Stimulated activated CD8-positive, alpha-beta memory T cell treated with anti-CD3 and anti-CD28 coated beads, Interleukin-2, amount 100 ng/mL, for 48 hours (primary cell): ENCODE results near the gene GALNTL6.

Source experiments
- DNase-seq, 2 donors: peaks; one replicate each; pipeline ENCODE4 v3.0.0-alpha.2; 2020; ENCODE audit warnings: low read depth in 2 of 2

The GALNTL6 gene

GRCh38 chr4:171812665-171813525 is at the start of gene GALNTL6:
Gene GALNTL6, plus strand, starts transcription at chr4:171813404.
- DNase-seq: no peak

GRCh38 chr4:171765514-171765913 is 47.7 kb upstream of the GALNTL6 start:
- DNase-seq: no peak

- no peak for DNase-seq
These were observed 38.5 kb upstream of the GALNTL6 start for GRCh38 chr4:171774642-171775190.

DNA sequence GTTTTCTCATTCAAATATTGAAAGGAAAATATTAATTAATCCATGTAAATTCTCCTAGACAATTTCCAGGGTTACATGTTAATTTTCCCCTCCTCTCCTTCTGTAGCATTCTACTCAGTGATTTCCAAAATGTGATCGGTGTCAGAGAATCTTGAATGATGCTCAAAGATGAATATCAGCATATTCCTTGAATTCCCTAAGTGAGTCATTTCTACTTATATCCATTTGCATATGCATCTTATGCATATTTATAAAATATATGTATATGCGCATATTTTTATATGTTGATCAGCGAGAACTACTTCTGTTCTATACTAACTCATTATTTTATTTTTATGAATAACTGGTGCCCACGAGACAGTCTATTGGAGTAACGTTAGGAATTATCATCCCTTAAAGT is 33.9 kb upstream of the GALNTL6 start:
- no peak for DNase-seq

- DNase-seq: no peak
These were observed 27.8 kb upstream of the GALNTL6 start for GRCh38 chr4:171785388-171785787.

DNA sequence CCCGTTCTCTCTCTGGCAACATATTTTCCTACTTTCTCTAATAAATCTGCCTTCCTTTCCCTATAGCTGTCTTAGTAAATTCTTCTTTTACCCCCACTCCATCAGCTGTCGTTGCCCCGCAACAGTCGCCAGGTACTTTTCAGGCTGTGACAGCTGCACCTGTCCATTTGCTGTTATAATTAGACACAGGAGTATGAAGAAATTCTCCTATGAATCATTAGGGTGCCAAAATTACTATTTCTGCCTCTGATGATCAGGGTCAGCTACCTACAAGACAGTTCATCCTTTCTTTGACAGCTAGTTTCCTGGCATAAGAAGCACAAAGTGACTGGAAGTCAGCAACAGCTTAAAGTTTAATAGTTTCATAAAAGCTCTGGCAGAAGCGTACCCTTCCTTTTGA is 19.5 kb upstream of the GALNTL6 start:
- DNase-seq: no peak

GRCh38 chr4:171794528-171794927 is 18.7 kb upstream of the GALNTL6 start:
- DNase-seq: no peak

- no peak for DNase-seq
These were observed 3.4 kb upstream of the GALNTL6 start for GRCh38 chr4:171809854-171810253.

GRCh38 chr4:171812333-171812664 is 905 bp upstream of the GALNTL6 start:
- no peak for DNase-seq

DNA sequence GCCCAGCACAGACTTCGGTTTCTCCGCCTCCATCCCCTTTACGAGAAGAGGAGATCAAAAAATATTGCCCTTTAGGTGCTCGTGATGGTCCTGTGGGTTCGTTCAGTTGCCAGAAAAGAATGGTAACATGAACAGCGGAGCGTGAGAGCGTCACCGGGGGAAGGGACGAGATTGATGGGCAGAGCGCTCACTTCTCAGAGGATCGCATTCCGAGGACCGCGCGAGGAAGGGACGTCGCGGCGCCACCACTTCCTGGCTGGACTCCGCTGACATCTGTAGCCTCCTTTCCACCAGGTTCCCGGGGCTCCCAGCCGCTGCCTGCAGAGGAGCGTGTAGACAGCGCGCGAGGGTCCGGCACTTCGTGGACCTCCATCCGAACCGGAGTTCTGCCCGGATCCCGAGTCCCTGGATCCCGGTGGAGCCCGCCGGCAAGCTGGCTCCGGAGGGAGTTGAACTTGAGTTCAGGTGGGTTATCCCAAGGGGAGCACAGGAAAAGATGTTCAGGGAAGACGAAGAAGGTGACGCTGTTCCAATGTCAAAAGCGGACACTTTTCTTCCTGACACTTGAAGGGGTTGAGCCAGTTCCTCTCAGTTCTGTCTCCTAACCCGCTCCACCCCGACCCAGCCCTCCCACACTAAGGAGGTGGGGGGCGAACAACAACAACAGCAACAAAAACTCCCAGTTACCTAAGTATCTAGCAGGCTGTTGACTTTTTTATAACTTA is 484 bp downstream of the GALNTL6 start:
- DNase-seq: no peak

DNA sequence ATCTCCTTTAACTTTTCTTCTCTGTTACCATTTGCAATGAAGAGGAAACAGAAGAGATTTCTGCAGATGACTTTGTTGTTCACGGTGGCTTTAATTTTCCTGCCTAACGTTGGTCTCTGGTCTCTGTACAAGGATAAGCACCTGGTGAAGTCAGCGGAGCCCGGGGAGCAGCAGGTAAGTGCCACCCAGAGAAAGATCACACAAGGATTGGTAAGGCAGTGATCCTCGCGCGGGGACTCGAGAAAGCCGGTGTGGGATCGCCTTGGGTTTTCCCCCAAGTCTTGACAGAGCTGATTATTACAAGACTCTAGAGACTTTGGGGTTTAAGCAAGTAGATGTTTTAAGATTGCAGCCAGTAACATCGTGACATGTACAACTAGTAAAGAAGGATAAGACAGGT is 1.3 kb downstream of the GALNTL6 start:
- no peak for DNase-seq

GRCh38 chr4:171817026-171817425 is 3.8 kb downstream of the GALNTL6 start:
- no peak for DNase-seq

DNA sequence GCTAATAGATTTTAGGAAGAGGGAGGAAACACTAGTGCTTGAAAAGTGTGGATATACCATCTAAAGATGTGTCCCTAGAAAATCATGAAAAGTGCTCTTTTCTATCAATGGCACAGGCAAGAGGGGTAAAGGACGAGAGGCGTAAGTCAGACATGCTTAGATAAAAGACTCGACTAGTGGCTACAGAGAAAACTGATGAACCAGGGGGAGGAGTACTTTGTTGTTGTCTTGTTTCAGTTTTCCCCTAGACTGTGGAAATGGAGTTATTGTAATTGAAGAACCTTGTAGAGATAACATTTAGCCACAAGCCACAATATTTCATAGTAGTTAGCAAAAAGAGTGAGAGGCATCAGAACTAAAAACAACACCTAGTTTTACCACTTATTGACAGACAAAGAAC is 21.4 kb downstream of the GALNTL6 start:
- DNase-seq: no peak

- DNase-seq: no peak
These were observed 30.3 kb downstream of the GALNTL6 start for GRCh38 chr4:171843456-171843855.

DNA sequence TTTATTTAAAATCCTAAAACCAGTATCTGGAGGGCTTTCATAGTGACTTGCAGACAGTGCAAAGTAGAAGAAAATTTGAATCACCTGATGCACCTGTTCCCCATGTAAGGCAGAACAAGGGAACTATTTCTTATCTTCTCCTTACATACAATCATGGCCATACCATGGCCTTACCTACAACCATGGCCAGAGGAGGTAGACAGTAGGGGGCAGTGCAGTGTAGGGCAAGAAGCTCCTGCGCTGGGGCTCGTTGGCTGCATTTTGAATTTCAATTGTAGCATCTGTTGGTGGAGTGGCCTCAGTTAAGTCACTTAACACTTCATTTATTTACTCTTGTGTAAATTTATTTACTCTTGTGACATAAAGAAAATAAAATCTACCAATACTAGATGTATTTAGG is 33.0 kb downstream of the GALNTL6 start:
- DNase-seq: no peak

GRCh38 chr4:171846893-171847292 is 33.7 kb downstream of the GALNTL6 start:
- DNase-seq: no peak

GRCh38 chr4:171847751-171848150 is 34.5 kb downstream of the GALNTL6 start:
- DNase-seq: no peak

DNA sequence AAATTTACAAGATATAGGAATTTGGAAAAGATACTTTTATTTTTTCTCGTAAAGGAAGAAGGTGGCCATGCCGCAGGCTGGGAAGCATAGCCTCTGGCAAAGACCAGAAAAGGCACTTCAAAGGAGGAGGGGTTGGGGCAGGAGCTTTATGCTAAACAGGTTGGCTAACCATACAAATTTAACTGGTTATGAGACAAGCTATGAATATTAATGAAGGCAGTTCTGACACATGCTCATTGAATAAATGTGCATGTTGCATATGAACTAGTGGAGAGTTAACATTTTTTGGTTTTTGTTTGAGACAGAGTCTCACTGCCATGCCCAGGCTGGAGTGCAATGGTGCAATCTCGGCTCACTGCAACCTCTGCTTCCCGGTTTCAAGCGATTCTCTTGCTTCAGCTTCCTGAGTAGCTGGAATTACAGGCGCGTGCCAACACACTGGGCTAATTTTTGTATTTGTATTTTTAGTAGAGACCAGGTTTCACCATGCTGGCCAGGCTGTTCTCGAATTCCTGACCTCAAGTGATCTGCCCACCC is 36.5 kb downstream of the GALNTL6 start:
- DNase-seq: no peak

DNA sequence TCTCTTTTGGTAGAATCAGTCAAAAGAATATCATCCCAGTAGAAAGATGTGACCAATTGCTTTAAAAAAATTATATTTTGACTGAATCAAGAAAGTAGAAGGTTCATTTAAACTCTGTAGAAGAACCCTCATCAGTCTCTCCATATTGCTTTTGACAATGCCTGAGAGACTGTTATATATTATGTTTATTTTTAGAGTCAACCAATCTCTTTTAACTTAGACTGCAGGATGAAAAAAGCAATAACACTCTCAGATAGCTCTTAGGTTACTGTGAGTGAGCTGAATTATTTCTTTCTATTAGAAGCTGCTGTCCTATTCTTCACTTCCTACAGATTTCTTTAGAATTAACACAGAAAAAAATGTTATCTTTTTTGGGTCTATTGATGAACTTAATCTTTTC is 38.1 kb downstream of the GALNTL6 start:
- DNase-seq: no peak

DNA sequence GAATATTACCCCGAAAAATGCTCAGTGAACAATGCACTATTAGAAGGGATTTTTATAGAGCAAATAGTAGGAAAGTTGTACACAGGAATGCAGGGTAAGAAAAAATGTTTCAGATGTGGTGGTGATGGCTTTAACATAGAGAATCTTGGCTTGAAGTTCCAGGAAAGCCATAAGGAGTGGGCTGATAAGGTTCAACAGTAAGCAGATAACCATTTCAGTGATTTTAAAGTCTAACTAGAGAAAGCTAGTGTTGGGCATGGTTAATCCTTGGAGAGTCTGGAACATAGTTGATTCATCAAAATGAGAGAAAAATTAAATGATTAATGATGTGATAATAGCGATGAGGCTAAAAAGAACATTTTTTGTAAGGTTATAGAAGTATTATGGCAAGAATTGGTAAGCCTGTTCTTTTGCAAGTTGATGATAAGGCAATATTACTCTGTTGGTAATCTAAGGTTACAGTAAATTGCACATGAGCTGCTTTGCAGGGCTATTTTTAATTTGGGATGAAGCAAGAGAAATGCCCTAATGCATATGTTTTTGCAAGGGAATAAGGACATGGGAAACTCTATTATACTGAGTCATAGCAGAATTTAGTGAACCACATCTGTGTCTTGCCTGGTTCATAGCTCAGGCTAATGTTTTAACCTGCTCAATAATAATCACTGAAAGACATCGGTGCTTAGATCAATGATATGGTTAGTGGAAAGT is 44.3 kb downstream of the GALNTL6 start:
- DNase-seq: no peak

GRCh38 chr4:171875291-171875690 is 62.1 kb downstream of the GALNTL6 start:
- no peak for DNase-seq

DNA sequence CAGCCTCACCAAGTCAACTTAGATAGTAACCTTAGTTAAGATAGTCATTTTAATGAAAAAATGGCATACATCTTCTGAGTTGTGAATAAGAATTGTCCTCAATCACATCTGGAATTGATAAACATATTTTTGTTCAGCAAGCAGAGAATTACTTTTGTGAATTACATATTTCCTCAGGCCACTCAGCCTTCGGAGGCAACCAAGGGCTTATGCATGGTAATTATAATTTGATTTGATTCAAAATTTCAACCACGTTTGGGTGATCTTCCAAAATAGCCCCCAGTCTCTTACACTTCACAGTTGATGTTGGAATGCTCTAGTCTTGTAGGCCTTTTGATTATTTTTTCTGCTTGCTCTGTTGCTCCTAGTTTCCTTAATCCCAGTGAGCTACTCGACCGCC is 63.4 kb downstream of the GALNTL6 start:
- DNase-seq: no peak
